HEK293T (cell line): ENCODE data around the gene AFG3L2.

Source experiments
- ARNT ChIP-seq: fragments of 450-650 bp; IDR thresholded peaks from 2 replicates; pipeline ENCODE4 v1.6.1; 2017; ENCODE audit warnings: mild to moderate bottlenecking
- BHLHE40 ChIP-seq: fragments of 450-650 bp; IDR thresholded peaks from 2 replicates; pipeline ENCODE4 v1.6.1; 2016; ENCODE audit warnings: mild to moderate bottlenecking, moderate library complexity, borderline replicate concordance
- CTBP1 ChIP-seq: fragments of 450-650 bp; IDR thresholded peaks from 2 replicates; pipeline ENCODE4 v1.6.1; 2016; ENCODE audit warnings: borderline replicate concordance
- FOXA1 ChIP-seq: fragments of 450-650 bp; IDR thresholded peaks from 2 replicates; pipeline ENCODE4 v1.6.1; 2016; ENCODE audit warnings: mild to moderate bottlenecking
- FOXM1 ChIP-seq: fragments of 450-650 bp; IDR thresholded peaks from 2 replicates; pipeline ENCODE4 v1.6.1; 2017; ENCODE audit warnings: mild to moderate bottlenecking, borderline replicate concordance
- HDGF ChIP-seq: fragments of 450-650 bp; IDR thresholded peaks from 2 replicates; pipeline ENCODE4 v1.6.1; 2017; ENCODE audit warnings: antibody characterized with exemption, borderline replicate concordance
- LEF1 ChIP-seq: fragments of 450-650 bp; IDR thresholded peaks from 2 replicates; pipeline ENCODE4 v1.6.1; 2017; ENCODE audit warnings: mild to moderate bottlenecking, borderline replicate concordance
- NFRKB ChIP-seq: fragments of 450-650 bp; IDR thresholded peaks from 2 replicates; pipeline ENCODE4 v1.6.1; 2016; ENCODE audit warnings: mild to moderate bottlenecking, moderate library complexity
- PKNOX1 ChIP-seq: fragments of 450-650 bp; IDR thresholded peaks from 2 replicates; pipeline ENCODE4 v1.6.1; 2016
- SP1 ChIP-seq: fragments of 450-650 bp; IDR thresholded peaks from 2 replicates; pipeline ENCODE4 v1.6.1; 2017
- SUZ12 ChIP-seq: fragments of 450-650 bp; IDR thresholded peaks from 2 replicates; pipeline ENCODE4 v1.6.1; 2016; ENCODE audit warnings: mild to moderate bottlenecking
- TARDBP ChIP-seq: fragments of 450-650 bp; IDR thresholded peaks from 2 replicates; pipeline ENCODE4 v1.6.1; 2016
- ZNF384 ChIP-seq: fragments of 450-650 bp; IDR thresholded peaks from 2 replicates; pipeline ENCODE4 v1.6.1; 2016

- TF ChIP-seq SUZ12 (no peak), FOXA1 (no peak), PKNOX1 (no peak), CTBP1 (no peak), FOXM1 (no peak), NFRKB (no peak), TARDBP (no peak), BHLHE40 (no peak), LEF1 (no peak), SP1 (no peak), ZNF384 (no peak), HDGF (no peak), ARNT (no peak)
Observed at GRCh38 chr18:12301263-12302005, 75.6 kb downstream of the AFG3L2 start.
